HAP-1 (cell line): ENCODE results near the gene GMNN.

ENCODE experiments used
- DNase-seq, 2 experiments: peaks; one replicate each; pipeline ENCODE4 v3.0.0-alpha.2; 2016 to 2020; ENCODE audit warnings: low spot score in 2 of 2
- H3K27me3 ChIP-seq: fragments of 250-450 bp; sonication (Bioruptor Pico); 2 replicates; pipeline ENCODE4 v1.5.1; 2020; ENCODE audit warnings: low read depth, mild to moderate bottlenecking, moderate library complexity
- H3K36me3 ChIP-seq: fragments of 250-450 bp; sonication (Bioruptor Pico); replicated peaks from 2 replicates; pipeline ENCODE4 v1.5.1; 2020; ENCODE audit warnings: mild to moderate bottlenecking
- H3K4me1 ChIP-seq: fragments of 250-450 bp; sonication (Bioruptor Pico); 2 replicates; pipeline ENCODE4 v1.5.1; 2020; ENCODE audit warnings: mild to moderate bottlenecking
- H3K4me3 ChIP-seq: fragments of 250-450 bp; sonication (Bioruptor Pico); 2 replicates; pipeline ENCODE4 v1.5.1; 2020; ENCODE audit warnings: mild to moderate bottlenecking, moderate library complexity
- H3K9me3 ChIP-seq: fragments of 250-450 bp; sonication (Bioruptor Pico); 2 replicates; pipeline ENCODE4 v1.5.1; 2020; ENCODE audit warnings: mild to moderate bottlenecking, moderate library complexity
- in situ Hi-C: fragments of 300-500 bp; cut with MboI; formaldehyde crosslinking; loops from 3 replicates; pipeline ENCODE4 v1.14.3; 2020; ENCODE audit warnings: low sequenced_read_pairs, inconsistent platforms, mixed read lengths

Gene GMNN

DNA sequence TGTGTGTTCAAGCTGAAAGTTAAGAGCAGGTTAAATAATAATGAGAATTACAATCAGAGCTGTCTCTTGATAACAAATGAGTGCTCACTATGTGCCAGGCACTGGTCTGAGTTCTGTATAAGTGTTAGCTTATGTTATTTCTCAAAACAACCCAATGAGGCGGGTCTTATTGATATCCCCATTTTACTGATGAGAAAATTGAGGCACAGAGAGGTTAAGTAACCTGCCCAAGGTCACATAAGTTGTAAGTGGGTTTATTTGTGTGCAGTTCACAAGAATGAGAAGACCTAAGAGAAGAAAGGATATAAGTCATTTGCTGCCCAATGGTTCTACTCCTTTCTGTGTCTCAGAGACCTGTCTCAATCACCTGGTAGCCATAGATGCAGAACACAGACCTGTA is 58.1 kb downstream of the GMNN start:
- Histone ChIP-seq H3K4me3 (no peak overlapping the region), H3K36me3 (no peaks in the 10 kb centered on the region), H3K27me3 (no peaks in the 10 kb centered on the region), H3K9me3 (no peaks in the 10 kb centered on the region), H3K4me1 (peaks cover 4% of the 10 kb centered on the region; the same call in 1 of the 2 replicates)
- in situ Hi-C loops: no loop called here
- DNase-seq: no peak

DNA sequence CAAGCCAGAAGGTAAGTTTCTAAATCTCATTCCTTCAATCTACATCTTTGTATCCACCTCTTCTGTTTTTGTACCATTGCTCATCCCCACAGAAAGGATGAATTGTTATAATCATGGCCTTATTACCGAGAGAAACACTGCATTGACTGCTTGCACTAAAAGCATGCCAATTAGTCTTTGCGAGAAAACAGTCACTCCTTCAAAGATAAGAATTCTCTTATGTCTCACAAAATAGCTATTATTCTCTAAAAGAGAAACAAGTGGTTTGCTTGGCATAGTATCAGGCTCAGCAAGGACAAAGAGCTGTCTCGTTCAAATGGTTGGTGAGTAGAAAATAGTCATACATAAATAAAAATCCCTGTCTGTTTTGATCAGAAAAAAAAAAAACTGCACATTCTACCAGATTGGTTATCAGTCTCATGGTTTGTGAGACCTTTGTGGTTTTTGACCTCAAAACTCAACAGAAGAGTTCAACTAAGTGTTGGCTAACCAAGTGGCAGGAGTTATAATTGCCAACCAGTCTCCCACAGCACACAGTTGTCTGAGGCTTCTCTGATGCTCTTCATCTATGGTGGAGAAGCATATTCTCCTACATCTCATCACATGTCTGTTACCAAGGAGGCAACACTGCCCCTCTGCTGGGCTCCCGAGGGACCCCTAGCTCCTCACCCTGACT is 59.1 kb downstream of the GMNN start:
- peaks cover 4% of the 10 kb centered on the region; the same call in 1 of the 2 replicates for H3K4me1 ChIP-seq
- no peak for DNase-seq
- H3K36me3 ChIP-seq: no peaks in the 10 kb centered on the region
- H3K27me3 ChIP-seq: no peaks in the 10 kb centered on the region
- H3K4me3 ChIP-seq: no peak overlapping the region
- no peaks in the 10 kb centered on the region for H3K9me3 ChIP-seq
- in situ Hi-C loops: no loop called here
